Measurements from ENCODE around the gene HPSE2. TPM values are rescaled to one million over a fixed set of nuclear protein-coding genes. Genes with fewer than 3 reads are reported as not detected.

The HPSE2 gene
- total and polyA plus RNA-seq, 2 of the 13 experiments (the other 11 are each of a cell fraction or from before 2014, with no cell fraction given): 0.01 TPM; not detected in 1

DNA sequence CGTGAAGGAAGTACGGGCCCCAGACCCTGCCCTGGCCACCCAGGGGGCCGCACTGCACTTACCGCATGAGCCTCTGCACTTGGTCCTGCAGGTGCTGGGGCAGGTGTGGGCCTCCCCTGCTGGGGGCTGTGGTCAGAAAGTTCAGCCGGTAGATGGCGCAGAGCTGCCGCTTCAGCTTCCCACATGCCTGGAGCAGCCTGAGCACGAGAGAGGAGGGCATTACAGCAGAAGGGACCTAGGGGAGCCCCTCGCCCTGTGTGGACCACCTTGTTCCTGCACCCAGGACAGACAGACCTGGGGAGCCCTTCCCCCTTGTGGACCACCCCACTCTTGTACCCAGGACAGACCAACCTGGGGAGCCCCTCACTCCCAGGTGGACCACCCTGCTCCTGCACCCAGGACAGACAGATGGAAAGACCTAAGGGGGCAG lies 811.9 kb downstream of the HPSE2 start (continued):
- TF ChIP-seq, protein P1, sequence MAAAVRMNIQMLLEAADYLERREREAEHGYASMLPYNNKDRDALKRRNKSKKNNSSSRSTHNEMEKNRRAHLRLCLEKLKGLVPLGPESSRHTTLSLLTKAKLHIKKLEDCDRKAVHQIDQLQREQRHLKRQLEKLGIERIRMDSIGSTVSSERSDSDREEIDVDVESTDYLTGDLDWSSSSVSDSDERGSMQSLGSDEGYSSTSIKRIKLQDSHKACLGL (CRISPR knock-in tag; IDR thresholded peaks at IDR 0.05): peak; percentile 49; the same call in 1 of the 2 replicates
- TF ChIP-seq MAZ (IDR thresholded peaks at IDR 0.05; ENCODE audit: borderline replicate concordance, low read depth, low read length) (0 out of 2 replicates have a peak, but pooled peaks have one; percentile 22), MAZ (CRISPR knock-in tag; IDR thresholded peaks at IDR 0.05; ENCODE audit: low read depth) (no peak), ZMYM4 (CRISPR knock-in tag; IDR thresholded peaks at IDR 0.05) (peak; percentile 37; the same call in 1 of the 2 replicates), TEAD3 (CRISPR knock-in tag; optimal IDR thresholded peaks at IDR 0.05; ENCODE audit: borderline replicate concordance) (peak; percentile 44), ELF3 (CRISPR knock-in tag; IDR thresholded peaks at IDR 0.05) (0 out of 2 replicates have a peak, but pooled peaks have one; percentile 16), ZBTB38 (CRISPR knock-in tag; IDR thresholded peaks at IDR 0.05) (no peak), XRCC5 (optimal IDR thresholded peaks at IDR 0.05; ENCODE audit: low read length) (peak; percentile 48), YEATS2 (CRISPR knock-in tag; IDR thresholded peaks at IDR 0.05; ENCODE audit: borderline replicate concordance) (no peak), HOXA3 (CRISPR knock-in tag; IDR thresholded peaks at IDR 0.05) (0 out of 2 replicates have a peak, but pooled peaks have one; percentile 24), ARID2 (CRISPR knock-in tag; IDR thresholded peaks at IDR 0.05; ENCODE audit: borderline replicate concordance) (no peak), ZNF768 (CRISPR knock-in tag; IDR thresholded peaks at IDR 0.05) (0 out of 2 replicates have a peak, but pooled peaks have one; percentile 41), ZNF678 (CRISPR knock-in tag; IDR thresholded peaks at IDR 0.05) (no peak)
- TF ChIP-seq, protein P2, sequence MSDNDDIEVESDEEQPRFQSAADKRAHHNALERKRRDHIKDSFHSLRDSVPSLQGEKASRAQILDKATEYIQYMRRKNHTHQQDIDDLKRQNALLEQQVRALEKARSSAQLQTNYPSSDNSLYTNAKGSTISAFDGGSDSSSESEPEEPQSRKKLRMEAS (IDR thresholded peaks at IDR 0.05): peak; percentile 82
- TF ChIP-seq, protein P3, sequence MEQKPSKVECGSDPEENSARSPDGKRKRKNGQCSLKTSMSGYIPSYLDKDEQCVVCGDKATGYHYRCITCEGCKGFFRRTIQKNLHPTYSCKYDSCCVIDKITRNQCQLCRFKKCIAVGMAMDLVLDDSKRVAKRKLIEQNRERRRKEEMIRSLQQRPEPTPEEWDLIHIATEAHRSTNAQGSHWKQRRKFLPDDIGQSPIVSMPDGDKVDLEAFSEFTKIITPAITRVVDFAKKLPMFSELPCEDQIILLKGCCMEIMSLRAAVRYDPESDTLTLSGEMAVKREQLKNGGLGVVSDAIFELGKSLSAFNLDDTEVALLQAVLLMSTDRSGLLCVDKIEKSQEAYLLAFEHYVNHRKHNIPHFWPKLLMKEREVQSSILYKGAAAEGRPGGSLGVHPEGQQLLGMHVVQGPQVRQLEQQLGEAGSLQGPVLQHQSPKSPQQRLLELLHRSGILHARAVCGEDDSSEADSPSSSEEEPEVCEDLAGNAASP (CRISPR knock-in tag; IDR thresholded peaks at IDR 0.05; ENCODE audit: borderline replicate concordance): 0 out of 2 replicates have a peak, but pooled peaks have one; percentile 18
- TF ChIP-seq, protein P4, sequence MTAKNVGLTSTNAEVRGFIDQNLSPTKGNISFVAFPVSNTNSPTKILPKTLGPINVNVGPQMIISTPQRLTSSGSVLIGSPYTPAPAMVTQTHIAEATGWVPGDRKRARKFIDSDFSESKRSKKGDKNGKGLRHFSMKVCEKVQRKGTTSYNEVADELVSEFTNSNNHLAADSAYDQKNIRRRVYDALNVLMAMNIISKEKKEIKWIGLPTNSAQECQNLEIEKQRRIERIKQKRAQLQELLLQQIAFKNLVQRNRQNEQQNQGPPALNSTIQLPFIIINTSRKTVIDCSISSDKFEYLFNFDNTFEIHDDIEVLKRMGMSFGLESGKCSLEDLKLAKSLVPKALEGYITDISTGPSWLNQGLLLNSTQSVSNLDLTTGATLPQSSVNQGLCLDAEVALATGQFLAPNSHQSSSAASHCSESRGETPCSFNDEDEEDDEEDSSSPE (CRISPR knock-in tag; IDR thresholded peaks at IDR 0.05): peak; percentile 46; the same call in 1 of the 2 replicates
- TF ChIP-seq, protein P5, sequence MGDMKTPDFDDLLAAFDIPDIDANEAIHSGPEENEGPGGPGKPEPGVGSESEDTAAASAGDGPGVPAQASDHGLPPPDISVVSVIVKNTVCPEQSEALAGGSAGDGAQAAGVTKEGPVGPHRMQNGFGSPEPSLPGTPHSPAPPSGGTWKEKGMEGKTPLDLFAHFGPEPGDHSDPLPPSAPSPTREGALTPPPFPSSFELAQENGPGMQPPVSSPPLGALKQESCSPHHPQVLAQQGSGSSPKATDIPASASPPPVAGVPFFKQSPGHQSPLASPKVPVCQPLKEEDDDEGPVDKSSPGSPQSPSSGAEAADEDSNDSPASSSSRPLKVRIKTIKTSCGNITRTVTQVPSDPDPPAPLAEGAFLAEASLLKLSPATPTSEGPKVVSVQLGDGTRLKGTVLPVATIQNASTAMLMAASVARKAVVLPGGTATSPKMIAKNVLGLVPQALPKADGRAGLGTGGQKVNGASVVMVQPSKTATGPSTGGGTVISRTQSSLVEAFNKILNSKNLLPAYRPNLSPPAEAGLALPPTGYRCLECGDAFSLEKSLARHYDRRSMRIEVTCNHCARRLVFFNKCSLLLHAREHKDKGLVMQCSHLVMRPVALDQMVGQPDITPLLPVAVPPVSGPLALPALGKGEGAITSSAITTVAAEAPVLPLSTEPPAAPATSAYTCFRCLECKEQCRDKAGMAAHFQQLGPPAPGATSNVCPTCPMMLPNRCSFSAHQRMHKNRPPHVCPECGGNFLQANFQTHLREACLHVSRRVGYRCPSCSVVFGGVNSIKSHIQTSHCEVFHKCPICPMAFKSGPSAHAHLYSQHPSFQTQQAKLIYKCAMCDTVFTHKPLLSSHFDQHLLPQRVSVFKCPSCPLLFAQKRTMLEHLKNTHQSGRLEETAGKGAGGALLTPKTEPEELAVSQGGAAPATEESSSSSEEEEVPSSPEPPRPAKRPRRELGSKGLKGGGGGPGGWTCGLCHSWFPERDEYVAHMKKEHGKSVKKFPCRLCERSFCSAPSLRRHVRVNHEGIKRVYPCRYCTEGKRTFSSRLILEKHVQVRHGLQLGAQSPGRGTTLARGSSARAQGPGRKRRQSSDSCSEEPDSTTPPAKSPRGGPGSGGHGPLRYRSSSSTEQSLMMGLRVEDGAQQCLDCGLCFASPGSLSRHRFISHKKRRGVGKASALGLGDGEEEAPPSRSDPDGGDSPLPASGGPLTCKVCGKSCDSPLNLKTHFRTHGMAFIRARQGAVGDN (CRISPR knock-in tag; IDR thresholded peaks at IDR 0.05): peak; percentile 91
- TF ChIP-seq, protein P6, sequence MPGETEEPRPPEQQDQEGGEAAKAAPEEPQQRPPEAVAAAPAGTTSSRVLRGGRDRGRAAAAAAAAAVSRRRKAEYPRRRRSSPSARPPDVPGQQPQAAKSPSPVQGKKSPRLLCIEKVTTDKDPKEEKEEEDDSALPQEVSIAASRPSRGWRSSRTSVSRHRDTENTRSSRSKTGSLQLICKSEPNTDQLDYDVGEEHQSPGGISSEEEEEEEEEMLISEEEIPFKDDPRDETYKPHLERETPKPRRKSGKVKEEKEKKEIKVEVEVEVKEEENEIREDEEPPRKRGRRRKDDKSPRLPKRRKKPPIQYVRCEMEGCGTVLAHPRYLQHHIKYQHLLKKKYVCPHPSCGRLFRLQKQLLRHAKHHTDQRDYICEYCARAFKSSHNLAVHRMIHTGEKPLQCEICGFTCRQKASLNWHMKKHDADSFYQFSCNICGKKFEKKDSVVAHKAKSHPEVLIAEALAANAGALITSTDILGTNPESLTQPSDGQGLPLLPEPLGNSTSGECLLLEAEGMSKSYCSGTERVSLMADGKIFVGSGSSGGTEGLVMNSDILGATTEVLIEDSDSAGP (CRISPR knock-in tag; IDR thresholded peaks at IDR 0.05; ENCODE audit: borderline replicate concordance): peak; percentile 55; the same call in 1 of the 2 replicates
